ENCODE data around the gene TREM2. TPM values are rescaled to one million over a fixed set of nuclear protein-coding genes. Genes with fewer than 3 reads are reported as not detected.

TREM2 gene
- total and polyA plus RNA-seq, 2 of the 13 experiments (the other 11 are each of a cell fraction or from before 2014, with no cell fraction given): 0.11 TPM; not detected in 1

- Histone ChIP-seq H3K27me3 (ENCODE audit: control insufficient read depth in 1 of 2, insufficient read depth in 2 of 2, low read length in 2 of 2) (peaks cover 0 to 9% of the 10 kb centered on the region in 2 experiments; a peak in 1 of 5 replicates), H3K9me3 (ENCODE audit: low read length) (no peaks in the 10 kb centered on the region), H3K9ac (ENCODE audit: insufficient read depth, low read depth, low read length) (no peak overlapping the region), H3K36me3 (replicated peaks in 1 of 2; ENCODE audit: control insufficient read depth in 1 of 2, insufficient read depth in 2 of 2, low read length in 2 of 2) (no peaks in the 10 kb centered on the region), H3K79me2 (ENCODE audit: insufficient read depth, low read length) (no peaks in the 10 kb centered on the region), H4K20me1 (ENCODE audit: insufficient read depth, low read length) (no peaks in the 10 kb centered on the region), H3K4me1 (ENCODE audit: insufficient read depth, low read length) (no peaks in the 10 kb centered on the region), H2AFZ (ENCODE audit: low read length) (no peak overlapping the region), H3K27ac (ENCODE audit: extremely low read length, insufficient read depth, low read length) (no peak overlapping the region), H3K4me2 (ENCODE audit: low read depth, low read length) (no peak overlapping the region), H3K4me3 (replicated peaks in 1 of 3; ENCODE audit: insufficient read depth in 1 of 3, low read depth in 2 of 3, low read length in 3 of 3) (no peak overlapping the region)
- no peak for TF ChIP-seq MLX (CRISPR knock-in tag; IDR thresholded peaks at IDR 0.05)
- TF ChIP-seq CBX2 (IDR thresholded peaks at IDR 0.05; ENCODE audit: low read depth, low read length): no peak
- TF ChIP-seq CBX2 (CRISPR knock-in tag; IDR thresholded peaks at IDR 0.05; ENCODE audit: low read depth): no peak
- no peak for TF ChIP-seq ZNF557 (CRISPR knock-in tag; IDR thresholded peaks at IDR 0.05)
- TF ChIP-seq TGIF2 (CRISPR knock-in tag; IDR thresholded peaks at IDR 0.05): no peak
- no TSS peak for BruUV-seq (replicated peaks)
- no peak for DNase-seq (ENCODE audit: low spot score)
- POLR2A ChIA-PET: no interaction called here
- CTCF ChIA-PET (ENCODE audit: low intra/inter-chr PET ratio, low total read pairs): no interaction called here
- 71% methylated on average over 4 of the region's 4 CpGs for WGBS (ENCODE audit: low lambda C conversion rate)
- no peak for FAIRE-seq
- in situ Hi-C loops (cut with HindIII; ENCODE audit: extremely low pct_ligation_motif_present, low pct_unique_long_range_greater_than_20kb): no loop called here
- no peak for ATAC-seq
- intact Hi-C loops (cut with micrococcal nuclease; ENCODE audit: unreplicated experiment): no loop called here
Observed at GRCh38 chr6:41164551-41165120, 1.7 kb upstream of the TREM2 start.

- H4K20me1 ChIP-seq (ENCODE audit: insufficient read depth, low read length): no peaks in the 10 kb centered on the region
- DNase-seq (ENCODE audit: low spot score) (no peak), FAIRE-seq (no peak), ATAC-seq (no peak)
- no peak overlapping the region for H3K4me2 ChIP-seq (ENCODE audit: low read depth, low read length)
- no peak overlapping the region for H3K27ac ChIP-seq (ENCODE audit: extremely low read length, insufficient read depth, low read length)
- H3K4me3 ChIP-seq (replicated peaks in 1 of 3; ENCODE audit: insufficient read depth in 1 of 3, low read depth in 2 of 3, low read length in 3 of 3): no peak overlapping the region
- intact Hi-C loops (cut with micrococcal nuclease; ENCODE audit: unreplicated experiment): no loop called here
- no peaks in the 10 kb centered on the region for H3K36me3 ChIP-seq (replicated peaks in 1 of 2; ENCODE audit: control insufficient read depth in 1 of 2, insufficient read depth in 2 of 2, low read length in 2 of 2)
- in situ Hi-C loops (cut with HindIII; ENCODE audit: extremely low pct_ligation_motif_present, low pct_unique_long_range_greater_than_20kb): no loop called here
- H2AFZ ChIP-seq (ENCODE audit: low read length): no peak overlapping the region
- no TSS peak for BruUV-seq (replicated peaks)
- no peaks in the 10 kb centered on the region for H3K79me2 ChIP-seq (ENCODE audit: insufficient read depth, low read length)
- no peaks in the 10 kb centered on the region for H3K9me3 ChIP-seq (ENCODE audit: low read length)
- no peak overlapping the region for H3K9ac ChIP-seq (ENCODE audit: insufficient read depth, low read depth, low read length)
- peaks cover 0 to 15% of the 10 kb centered on the region in 2 experiments; a peak in 1 of 5 replicates for H3K27me3 ChIP-seq (ENCODE audit: control insufficient read depth in 1 of 2, insufficient read depth in 2 of 2, low read length in 2 of 2)
- ChIA-PET CTCF (ENCODE audit: low intra/inter-chr PET ratio, low total read pairs) (no interaction called here), POLR2A (no interaction called here)
- H3K4me1 ChIP-seq (ENCODE audit: insufficient read depth, low read length): no peaks in the 10 kb centered on the region
- whole genome bisulfite sequencing (ENCODE audit: low lambda C conversion rate): 67% methylated on average over 1 of the region's 1 CpG
- no peak for TF ChIP-seq ZBTB46 (CRISPR knock-in tag; IDR thresholded peaks at IDR 0.05; ENCODE audit: borderline replicate concordance)
- TF ChIP-seq ZNF143 (CRISPR knock-in tag; IDR thresholded peaks at IDR 0.05): no peak
- no peak for TF ChIP-seq ZNF567 (CRISPR knock-in tag; IDR thresholded peaks at IDR 0.05; ENCODE audit: borderline replicate concordance)
- no peak for TF ChIP-seq SMAD3 (CRISPR knock-in tag; IDR thresholded peaks at IDR 0.05)
- TF ChIP-seq ZBTB26 (CRISPR knock-in tag; IDR thresholded peaks at IDR 0.05; ENCODE audit: borderline replicate concordance): no peak
- TF ChIP-seq ZNF788 (CRISPR knock-in tag; IDR thresholded peaks at IDR 0.05; ENCODE audit: borderline replicate concordance): no peak
- TF ChIP-seq ZFP36 (IDR thresholded peaks at IDR 0.05; ENCODE audit: borderline replicate concordance, low read depth, low read length, partially characterized antibody): no peak
- TF ChIP-seq CHCHD3 (CRISPR knock-in tag; IDR thresholded peaks at IDR 0.05): no peak
- no peak for TF ChIP-seq TBX2 (CRISPR knock-in tag; IDR thresholded peaks at IDR 0.05; ENCODE audit: borderline replicate concordance)
- no peak for TF ChIP-seq ZMAT5 (CRISPR knock-in tag; IDR thresholded peaks at IDR 0.05; ENCODE audit: borderline replicate concordance, low read depth)
- no peak for TF ChIP-seq KAT2B (IDR thresholded peaks at IDR 0.05; ENCODE audit: borderline replicate concordance, low read depth, low read length)
- TF ChIP-seq THAP11 (CRISPR knock-in tag; IDR thresholded peaks at IDR 0.05): no peak
Observed at GRCh38 chr6:41163419-41163717, 452 bp upstream of the TREM2 start.
